Activated T-helper 9 cell treated with anti-CD3 and anti-CD28 coated beads, Interleukin-2, amount 50 U/mL, for 16 hours (primary cell): Measurements from ENCODE around the gene MBP.
"Not testable (repeated sequence)": the region's sequence is repeated elsewhere in the genome, so short reads cannot be mapped to it uniquely, and the experiment has no call there.

ENCODE experiments used
- DNase-seq: peaks from one replicate; pipeline ENCODE4 v3.0.0-alpha.2; 2020; ENCODE audit warnings: low read depth

MBP gene

GRCh38 chr18:76970770-76971559, 161.6 kb downstream of the MBP start:
- DNase-seq: no peak

DNA sequence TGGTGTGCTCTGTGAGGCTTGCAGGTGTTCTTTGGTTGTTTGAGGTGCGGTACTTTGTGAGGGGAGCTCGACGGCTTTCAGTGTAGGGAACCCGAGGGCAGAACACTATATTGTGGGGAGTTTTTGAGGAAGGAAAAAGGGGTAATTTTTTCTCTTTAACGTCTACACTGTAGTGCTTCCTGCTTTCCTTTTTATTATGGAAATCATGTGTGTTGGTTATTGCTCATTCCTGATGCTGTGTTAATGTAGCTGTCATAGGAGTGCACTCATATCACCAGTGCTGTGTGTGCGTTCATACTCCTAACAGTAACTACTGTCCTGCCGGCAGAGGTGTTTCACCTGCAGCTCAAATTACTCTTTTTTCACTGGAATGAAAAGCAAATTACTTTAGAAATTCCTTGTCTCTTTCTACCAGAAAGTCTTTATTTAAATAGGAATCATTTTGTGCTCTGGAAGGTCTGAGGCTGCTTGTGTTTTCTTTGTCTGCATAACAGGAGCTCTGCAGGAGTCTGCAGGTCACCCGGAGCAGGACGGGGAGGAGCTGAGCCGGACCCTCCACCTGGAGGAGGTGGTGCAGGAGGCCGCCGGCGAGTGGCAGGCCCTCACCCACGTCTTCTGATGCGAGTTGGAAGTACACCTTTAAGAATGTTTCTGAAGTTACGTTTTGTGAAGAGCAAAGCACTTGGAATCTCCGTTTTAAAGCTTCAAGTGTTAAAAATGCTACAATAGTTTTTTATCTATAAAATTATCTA, 164.7 kb downstream of the MBP start:
- DNase-seq: no peak

DNA sequence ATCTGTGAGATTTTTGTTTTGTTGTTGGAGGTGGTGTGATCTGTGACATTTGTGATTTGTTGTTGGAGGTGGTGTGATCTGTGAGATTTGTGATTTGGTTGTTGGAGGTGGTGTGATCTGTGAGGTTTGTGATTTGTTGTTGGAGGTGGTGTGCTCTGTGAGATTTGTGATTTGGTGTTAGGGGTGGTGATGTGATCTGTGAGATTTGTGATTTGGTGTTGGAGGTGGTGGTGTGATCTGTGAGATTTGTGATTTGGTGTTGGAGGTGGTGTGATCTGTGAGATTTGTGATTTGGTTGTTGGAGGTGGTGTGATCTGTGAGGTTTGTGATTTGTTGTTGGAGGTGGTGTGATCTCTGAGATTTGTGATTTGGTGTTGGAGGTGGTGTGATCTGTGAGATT, 165.3 kb downstream of the MBP start:
- not testable (repeated sequence) for DNase-seq

DNA sequence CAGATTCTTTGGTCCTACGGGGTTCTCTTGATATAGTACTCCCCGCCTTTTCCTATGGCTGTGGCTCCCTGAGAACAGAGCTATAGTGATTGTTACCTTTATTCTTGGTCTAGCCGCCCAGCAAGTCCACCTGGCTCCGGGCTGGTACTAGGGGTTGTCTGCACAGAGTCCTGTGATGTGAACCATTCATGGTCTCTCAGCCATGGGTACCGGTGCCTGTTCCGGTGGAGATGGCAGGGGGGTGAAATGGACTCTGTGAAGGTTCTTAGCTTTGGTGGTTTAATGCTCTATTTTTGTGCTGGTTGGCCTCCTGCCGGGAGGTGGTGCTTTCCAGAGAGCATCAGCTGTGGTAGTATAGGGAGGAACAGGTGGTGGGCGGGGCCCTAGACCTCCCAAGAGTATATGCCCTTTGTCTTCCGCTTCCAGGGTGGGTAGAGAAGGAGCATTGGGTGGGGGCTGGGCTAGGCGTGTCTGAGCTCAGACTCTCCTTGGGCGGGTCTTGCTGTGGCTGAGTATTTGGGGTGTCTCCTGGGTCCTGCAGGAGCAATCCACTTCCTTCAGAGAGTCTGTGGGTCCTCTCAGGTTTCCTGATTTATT, 166.9 kb downstream of the MBP start:
- DNase-seq: not testable (repeated sequence)

DNA sequence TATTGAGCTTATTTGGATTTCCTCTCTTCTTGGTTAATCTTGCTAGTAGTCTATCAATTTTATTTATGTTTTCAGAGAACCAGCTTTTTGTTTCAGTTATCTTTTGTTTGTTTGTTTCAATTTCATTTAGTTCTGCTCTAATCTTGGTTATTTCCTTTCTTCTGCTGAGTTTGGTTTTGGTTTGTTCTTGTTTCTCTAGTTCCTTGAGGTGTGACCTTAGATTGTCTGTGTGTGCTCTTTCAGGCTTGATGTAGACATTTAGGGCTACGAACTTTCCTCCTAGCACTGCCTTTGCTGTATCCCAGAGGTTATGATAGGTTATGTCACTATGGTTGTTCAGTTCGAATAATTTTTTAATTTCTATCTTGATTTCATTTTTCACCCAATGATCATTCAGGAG, 168.6 kb downstream of the MBP start:
- DNase-seq: no peak

DNA sequence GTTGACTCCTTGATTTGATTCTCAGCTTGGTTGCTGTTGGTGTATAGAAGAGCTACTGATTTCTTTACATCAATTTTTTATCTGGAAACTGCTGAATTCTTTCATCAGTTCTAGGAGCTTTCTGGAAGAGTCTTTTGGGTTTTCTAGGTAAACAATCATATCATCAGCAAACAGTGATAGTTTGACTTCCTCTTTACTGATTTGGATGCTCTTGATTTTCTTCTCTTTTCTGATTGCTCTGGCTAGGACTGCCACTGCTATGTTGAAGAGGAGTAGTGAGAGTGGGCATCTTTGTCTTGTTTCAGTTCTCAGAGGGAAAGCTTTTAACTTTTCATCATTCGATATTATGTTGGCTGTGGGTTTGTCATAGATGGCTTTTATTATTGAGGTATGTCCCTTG, 169.7 kb downstream of the MBP start:
- DNase-seq: no peak

DNA sequence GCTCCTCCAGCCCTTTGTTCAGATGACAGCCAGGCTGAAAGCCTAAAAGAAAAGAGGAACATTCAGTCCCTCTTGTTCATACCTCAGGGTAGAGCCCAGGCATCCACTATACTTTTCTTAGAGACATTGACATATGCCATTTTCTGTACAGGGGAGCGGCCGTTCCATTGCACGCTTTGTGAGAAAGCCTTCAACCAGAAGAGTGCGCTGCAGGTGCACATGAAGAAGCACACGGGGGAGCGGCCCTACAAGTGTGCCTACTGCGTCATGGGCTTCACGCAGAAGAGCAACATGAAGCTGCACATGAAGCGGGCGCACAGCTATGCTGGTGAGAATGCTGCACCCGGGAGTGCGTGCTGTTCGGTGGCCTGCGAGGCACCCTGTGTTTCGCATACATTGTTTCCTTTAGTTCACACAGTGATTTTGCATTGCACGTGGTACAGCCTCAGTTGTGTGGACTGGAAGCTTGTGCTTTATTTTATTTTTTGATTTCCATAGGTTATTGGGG, 172.0 kb downstream of the MBP start:
- DNase-seq: no peak

DNA sequence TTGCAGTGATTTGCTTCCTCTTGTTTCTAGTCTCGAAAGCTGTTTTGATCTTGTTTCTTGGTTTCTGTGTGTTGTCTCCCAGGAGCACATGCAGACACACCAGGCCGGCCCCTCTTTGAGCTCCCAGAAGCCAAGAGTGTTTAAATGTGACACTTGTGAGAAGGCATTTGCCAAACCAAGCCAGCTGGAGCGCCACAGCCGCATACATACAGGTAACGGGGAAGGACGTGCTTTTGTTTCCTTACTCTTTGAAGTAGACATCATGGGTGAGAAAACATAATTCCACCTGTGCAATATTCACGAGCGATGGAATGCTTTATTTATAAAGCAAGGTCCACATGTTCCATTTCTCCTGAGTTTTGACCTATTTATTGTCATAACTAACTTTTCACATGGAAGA, 173.0 kb downstream of the MBP start:
- no peak for DNase-seq

DNA sequence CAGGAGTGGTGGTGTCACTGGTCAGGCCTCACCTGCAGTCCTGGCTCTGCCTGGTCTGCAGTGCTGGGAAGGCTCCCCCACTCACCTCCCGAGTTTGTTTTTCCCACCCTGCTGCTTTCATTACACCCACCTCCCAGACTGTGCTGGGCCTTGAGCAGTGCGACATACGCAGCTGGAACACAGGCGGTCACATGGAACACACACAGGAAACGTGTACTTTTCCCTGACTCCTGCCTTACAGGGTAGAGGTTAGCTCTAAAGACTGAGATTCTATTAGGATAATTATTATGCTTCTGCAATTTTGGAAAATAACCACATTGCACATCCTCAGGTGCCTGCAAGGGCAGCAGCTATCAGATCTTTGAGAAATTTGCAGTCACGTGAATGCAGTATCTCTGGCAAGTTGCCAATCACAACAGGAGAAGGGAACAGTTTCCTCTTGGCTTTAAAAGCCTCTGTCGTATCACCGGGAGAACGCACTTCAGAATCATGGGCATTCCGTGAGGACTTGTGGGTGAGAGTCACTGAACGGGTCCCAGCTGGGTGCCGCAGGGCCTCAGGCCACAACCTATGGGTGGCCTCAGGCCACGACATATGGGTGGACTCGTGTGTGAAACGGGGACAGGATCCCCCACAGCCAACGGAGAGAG, 173.8 kb downstream of the MBP start:
- DNase-seq: no peak

DNA sequence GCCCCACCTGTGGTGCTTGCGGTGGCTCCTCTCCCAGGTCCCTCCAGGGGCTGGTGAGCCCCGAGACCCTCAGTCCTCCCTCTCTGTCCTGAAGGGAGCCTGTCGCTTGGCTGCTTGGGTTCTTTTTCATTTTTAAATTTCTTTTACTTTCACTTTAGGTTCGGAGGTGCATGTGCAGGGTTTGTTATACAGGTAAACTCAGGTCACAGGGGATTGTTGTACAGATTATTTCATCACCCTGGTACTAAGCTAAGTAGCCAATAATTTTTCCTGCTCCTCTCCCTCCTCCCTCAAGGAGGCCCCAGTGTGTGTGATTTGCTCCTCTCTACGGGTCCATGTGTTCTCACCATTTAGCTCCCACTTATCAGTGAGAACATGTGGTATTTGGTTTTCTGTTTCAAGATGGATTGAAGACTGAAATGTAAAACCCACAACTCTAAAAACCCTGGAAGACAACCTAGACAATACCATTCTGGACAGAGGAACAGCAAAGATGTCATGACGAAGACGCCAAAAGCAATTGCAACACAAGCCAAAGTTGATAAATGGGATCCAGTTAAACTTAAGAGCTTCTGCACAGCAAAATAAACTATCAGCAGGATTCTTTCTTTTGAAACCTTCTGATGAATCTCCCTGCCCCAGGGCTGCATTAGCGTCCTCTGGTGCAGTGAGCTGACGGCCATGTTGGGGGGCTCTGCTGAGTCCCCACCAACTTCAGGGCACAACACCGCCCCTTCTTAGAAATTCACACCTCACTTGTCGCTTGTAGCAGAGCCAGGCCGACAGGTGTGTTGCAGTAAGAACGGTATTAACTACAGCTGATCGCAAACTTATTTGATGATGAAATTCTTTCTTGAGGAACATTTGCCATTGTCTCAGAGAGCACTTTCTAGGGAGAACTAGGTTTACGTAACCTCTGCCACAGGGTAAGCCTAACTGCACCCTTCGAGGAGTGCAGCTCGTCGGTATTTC, 174.9 kb downstream of the MBP start:
- no peak for DNase-seq

- DNase-seq: no peak
Measured at GRCh38 chr18:76956648-76957047, 175.9 kb downstream of the MBP start.

DNA sequence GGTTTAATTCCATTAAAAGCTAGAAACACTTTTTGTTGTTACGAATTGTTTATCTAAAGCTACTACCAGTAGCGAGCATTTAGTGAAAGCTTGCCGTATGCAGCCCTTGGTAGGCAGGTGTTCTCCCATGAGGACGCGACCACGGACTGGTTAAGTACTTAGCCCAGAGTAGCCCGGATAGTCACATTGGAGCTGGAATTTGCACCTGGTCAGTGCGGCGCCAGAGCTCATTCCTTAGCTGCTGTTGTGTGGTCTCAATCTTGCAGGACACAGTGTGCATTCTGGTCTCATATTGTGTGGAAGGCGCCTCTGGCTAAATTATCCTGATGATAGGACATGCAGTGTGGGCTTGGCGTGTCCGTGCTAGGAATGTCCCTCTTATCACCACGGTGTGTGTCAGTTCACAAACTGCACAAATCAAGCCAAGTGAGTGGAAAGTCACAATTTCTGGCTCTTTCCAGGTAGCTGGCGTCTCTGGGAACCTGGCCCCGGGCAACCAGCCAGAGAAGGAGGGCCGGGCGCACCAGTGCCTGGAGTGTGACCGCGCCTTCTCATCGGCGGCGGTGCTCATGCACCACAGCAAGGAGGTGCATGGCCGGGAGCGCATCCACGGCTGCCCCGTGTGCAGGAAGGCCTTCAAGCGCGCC, 176.9 kb downstream of the MBP start:
- DNase-seq: no peak

GRCh38 chr18:76953583-76954233, 178.9 kb downstream of the MBP start:
- DNase-seq: no peak

- no peak for DNase-seq
Measured at GRCh38 chr18:76953156-76953555, 179.4 kb downstream of the MBP start.

DNA sequence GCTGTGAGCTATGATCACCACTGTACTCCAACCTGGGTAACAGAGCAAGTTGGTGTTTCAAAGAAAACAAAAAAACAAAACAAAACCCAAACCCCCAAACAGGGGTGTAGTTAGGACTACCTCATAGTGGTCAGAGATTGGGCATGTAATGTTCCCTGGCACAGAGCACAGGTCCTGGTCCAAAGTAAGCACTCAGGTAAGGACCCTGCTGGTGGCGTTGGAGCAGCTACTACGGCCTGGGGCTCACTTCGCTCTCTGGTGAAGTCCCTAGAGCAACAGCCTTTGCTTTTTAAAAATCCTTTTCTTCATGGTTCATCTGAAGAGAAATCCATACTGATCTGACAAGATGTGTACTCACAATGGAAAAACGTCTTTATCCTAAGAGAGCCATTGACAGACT, 179.8 kb downstream of the MBP start:
- DNase-seq: no peak

GRCh38 chr18:76951456-76952247, 180.9 kb downstream of the MBP start:
- no peak for DNase-seq

DNA sequence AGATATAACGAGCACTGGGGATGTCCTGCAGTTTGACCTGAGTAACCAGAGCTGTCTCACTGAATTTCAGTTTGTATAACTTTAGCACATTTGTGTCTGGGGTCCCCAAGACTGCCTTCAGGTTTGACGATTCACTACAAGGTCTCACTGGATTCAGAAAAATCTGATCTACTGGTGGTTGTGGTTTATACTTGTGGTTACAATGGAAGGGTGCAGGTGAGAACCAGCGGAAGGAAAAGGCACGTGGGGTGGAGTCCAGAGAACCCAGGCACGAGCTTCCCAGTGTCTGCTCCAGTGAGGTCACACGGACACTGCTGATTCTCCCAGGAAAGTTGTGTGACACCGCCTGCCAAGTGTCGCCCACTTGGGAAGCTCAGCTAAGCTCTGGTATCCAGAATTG, 184.2 kb downstream of the MBP start:
- DNase-seq: no peak

- not testable (repeated sequence) for DNase-seq
Measured at GRCh38 chr18:76944346-76944745, 188.2 kb downstream of the MBP start.
